ENCODE measurements around the gene ARHGAP26. TPM values are rescaled to one million over a fixed set of nuclear protein-coding genes. Genes with fewer than 3 reads are reported as not detected.

The ARHGAP26 gene
- total RNA-seq, 4 donors from 2014 or later, result 11.1 to 36.1 (median 21.8) TPM

DNA sequence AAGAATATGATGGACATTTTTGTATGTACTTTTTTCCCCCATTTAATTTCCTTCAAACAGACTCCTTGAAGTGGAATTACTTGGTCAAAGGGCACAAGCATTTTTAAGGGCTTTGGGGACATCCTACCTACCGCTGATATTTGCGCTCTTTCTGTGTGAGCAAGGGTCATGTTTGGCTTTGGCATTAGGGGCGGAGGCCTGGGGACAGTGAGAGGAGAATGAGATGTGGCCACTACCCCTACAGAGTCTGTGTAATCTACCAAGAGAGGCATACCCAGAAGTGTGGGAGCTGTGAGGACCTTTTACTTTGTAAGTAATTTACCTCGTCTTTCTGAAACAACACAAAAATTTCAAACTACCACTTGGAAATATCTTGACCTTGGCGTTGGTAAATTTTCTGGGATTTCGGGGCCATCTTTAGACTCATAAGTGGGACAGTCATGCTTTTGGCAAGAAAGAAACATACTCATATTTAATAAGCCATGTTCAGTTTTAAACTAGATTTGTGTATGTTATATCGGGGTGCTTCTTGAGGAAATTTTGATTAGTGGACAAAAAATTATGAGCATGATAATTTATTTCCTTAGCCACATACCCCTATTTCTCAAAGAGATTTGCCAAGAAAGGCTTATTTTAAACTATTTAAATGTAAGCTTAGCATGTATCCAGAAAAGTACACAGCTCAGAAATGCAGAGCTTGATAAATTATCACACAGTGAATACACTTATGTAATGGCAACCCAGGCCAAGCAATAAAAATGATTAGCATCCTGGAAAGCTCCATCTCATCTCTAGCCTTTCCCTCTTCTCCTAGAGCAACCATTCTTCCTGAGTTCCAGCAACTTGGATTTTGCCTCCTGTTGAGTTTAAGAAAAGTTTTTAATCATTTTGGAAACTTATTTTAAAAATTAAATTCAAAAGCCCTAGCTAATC lies 63.6 kb downstream of the ARHGAP26 start:
- 96% methylated on average over 7 of the region's 7 CpGs for WGBS
- H3K36me3 ChIP-seq, result no peaks in the 10 kb centered on the region
- no peaks in the 10 kb centered on the region for H3K4me1 ChIP-seq
- DNase-seq (ENCODE audit: low spot score in 2 of 2), result no peak
- no peak overlapping the region for H3K4me3 ChIP-seq
- no peak overlapping the region for H3K27ac ChIP-seq
- no peaks in the 10 kb centered on the region for H3K9me3 ChIP-seq
- H3K27me3 ChIP-seq, result no peaks in the 10 kb centered on the region
- TF ChIP-seq EP300 (IDR thresholded peaks at IDR 0.05), result no peak
- no peak for TF ChIP-seq POLR2A (IDR thresholded peaks at IDR 0.05)
- TF ChIP-seq, protein P1, sequence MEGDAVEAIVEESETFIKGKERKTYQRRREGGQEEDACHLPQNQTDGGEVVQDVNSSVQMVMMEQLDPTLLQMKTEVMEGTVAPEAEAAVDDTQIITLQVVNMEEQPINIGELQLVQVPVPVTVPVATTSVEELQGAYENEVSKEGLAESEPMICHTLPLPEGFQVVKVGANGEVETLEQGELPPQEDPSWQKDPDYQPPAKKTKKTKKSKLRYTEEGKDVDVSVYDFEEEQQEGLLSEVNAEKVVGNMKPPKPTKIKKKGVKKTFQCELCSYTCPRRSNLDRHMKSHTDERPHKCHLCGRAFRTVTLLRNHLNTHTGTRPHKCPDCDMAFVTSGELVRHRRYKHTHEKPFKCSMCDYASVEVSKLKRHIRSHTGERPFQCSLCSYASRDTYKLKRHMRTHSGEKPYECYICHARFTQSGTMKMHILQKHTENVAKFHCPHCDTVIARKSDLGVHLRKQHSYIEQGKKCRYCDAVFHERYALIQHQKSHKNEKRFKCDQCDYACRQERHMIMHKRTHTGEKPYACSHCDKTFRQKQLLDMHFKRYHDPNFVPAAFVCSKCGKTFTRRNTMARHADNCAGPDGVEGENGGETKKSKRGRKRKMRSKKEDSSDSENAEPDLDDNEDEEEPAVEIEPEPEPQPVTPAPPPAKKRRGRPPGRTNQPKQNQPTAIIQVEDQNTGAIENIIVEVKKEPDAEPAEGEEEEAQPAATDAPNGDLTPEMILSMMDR (IDR thresholded peaks at IDR 0.05), result no peak
- no peak for TF ChIP-seq POLR2AphosphoS5 (IDR thresholded peaks at IDR 0.05)

DNA sequence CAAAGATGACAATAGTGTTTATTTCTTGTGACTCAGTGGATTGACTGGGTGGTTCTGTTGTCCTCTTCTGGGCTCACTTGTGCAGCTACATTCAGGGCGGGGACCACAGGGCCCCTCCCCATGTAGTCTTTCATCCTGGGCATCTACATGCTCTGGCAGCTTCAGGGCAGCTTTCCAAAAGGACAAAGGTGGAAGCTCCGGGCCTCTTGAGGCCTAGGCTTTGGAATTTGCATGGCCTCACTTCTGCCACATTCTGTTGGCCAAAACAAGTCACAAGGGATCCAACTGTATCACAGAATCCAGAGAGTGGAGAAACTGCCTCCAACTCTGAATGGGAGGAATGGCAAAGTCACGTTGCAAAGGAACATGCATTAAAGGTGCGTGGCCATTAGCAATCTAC lies 64.3 kb downstream of the ARHGAP26 start:
- Histone ChIP-seq H3K4me1 (no peaks in the 10 kb centered on the region), H3K27me3 (no peaks in the 10 kb centered on the region), H3K4me3 (no peak overlapping the region), H3K27ac (no peak overlapping the region), H3K36me3 (no peaks in the 10 kb centered on the region), H3K9me3 (no peaks in the 10 kb centered on the region)
- 94% methylated on average over 4 of the region's 4 CpGs for WGBS
- TF ChIP-seq POLR2A (IDR thresholded peaks at IDR 0.05), result no peak
- DNase-seq (ENCODE audit: low spot score in 2 of 2), result no peak

DNA sequence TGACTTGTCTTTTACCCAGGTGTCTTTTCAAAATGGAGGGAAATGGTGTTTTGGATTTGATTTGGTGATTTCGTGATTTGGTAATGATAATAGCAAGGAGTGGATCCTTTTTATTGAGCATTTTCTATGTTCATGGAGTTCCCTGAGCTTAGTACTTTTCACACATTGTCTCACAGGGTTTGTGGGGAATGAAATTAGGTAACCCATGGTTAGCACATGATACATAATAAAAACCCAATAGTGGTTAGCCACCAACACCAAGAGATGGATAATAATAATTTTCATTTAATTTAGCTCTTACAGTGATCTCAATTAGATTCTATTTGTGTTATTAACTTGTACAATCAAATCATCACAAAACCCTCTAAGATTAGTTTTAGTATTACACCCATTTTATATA lies 65.4 kb downstream of the ARHGAP26 start:
- no peaks in the 10 kb centered on the region for H3K9me3 ChIP-seq
- H3K36me3 ChIP-seq, result no peaks in the 10 kb centered on the region
- DNase-seq (ENCODE audit: low spot score in 2 of 2), result no peak
- TF ChIP-seq EP300 (IDR thresholded peaks at IDR 0.05), result no peak
- no peaks in the 10 kb centered on the region for H3K27me3 ChIP-seq
- peaks cover 8% of the 10 kb centered on the region for H3K4me1 ChIP-seq
- H3K4me3 ChIP-seq, result no peak overlapping the region
- WGBS, result 93% methylated on average over 1 of the region's 1 CpG
- no peak overlapping the region for H3K27ac ChIP-seq

DNA sequence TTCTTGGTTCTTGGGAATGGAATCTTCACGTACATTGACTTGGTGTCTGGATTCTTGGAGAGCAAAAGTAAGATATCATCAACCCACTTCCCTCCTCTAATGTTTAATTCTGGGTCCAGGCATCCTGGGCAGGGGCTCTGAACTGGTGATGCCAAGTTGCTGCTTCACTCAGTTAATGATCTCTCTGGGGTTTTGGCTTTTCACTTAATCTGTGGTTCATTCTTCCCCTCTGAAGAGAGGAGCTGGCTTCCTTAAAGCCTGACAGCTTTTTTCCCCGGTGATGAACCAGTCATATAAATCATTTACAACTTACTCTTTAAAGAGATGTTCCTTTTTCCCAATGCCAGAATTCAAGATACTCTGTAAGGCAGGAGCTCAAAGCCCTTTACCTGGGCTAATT lies 65.9 kb downstream of the ARHGAP26 start:
- WGBS, result 76% methylated on average over 2 of the region's 2 CpGs
- H3K36me3 ChIP-seq, result no peaks in the 10 kb centered on the region
- DNase-seq (ENCODE audit: low spot score in 2 of 2), result no peak

DNA sequence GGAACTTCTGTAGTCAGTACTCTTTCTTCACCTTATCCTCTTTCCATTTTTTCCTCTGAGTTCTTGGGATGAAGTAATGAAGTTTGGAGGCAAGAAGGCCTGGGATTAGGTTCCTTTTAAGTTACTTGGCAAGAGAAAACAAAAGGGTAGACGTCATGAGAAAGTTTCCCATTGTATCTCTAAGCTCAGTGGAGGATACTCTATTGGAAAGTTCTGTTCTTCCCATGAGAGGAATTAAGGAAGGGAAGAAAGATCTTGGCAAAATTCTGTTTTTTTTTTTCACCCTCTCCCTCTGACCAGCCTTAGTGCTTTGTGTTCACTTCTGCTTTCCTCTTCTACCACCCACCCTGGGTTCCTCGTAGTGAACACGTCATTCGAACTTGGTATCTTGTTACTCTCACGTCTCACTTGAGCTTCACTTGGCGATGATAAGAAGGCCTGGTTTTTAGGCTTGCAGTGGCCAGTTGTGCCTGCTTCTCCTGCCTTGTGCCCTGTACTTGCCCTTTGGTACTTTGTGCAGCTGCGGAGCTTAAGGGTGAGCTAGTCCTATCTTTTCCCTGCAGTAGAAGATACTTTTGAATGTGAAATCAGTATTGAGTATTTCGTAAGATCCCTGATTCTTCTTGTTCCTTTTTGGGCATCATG lies 67.0 kb downstream of the ARHGAP26 start:
- H3K36me3 ChIP-seq, result no peaks in the 10 kb centered on the region
- WGBS, result 79% methylated on average over 8 of the region's 8 CpGs
- no peaks in the 10 kb centered on the region for H3K27me3 ChIP-seq
- H3K4me1 ChIP-seq, result peaks cover 21% of the 10 kb centered on the region
- no peak overlapping the region for H3K27ac ChIP-seq
- no peak overlapping the region for H3K4me3 ChIP-seq
- TF ChIP-seq POLR2AphosphoS5 (IDR thresholded peaks at IDR 0.05) (no peak), POLR2A (IDR thresholded peaks at IDR 0.05) (no peak), EP300 (IDR thresholded peaks at IDR 0.05) (no peak)
- TF ChIP-seq, protein P1 (IDR thresholded peaks at IDR 0.05), result no peak
- DNase-seq (ENCODE audit: low spot score in 2 of 2), result no peak
- no peaks in the 10 kb centered on the region for H3K9me3 ChIP-seq

More for the DNA sequence above, 65.9 kb downstream of the ARHGAP26 start:
- no peaks in the 10 kb centered on the region for H3K9me3 ChIP-seq
- no peak overlapping the region for H3K27ac ChIP-seq
- no peak overlapping the region for H3K4me3 ChIP-seq
- H3K4me1 ChIP-seq, result peaks cover 11% of the 10 kb centered on the region
- no peaks in the 10 kb centered on the region for H3K27me3 ChIP-seq
- TF ChIP-seq POLR2AphosphoS5 (IDR thresholded peaks at IDR 0.05) (no peak), EP300 (IDR thresholded peaks at IDR 0.05) (no peak), POLR2A (IDR thresholded peaks at IDR 0.05) (no peak)
- TF ChIP-seq, protein P1 (IDR thresholded peaks at IDR 0.05), result no peak

DNA sequence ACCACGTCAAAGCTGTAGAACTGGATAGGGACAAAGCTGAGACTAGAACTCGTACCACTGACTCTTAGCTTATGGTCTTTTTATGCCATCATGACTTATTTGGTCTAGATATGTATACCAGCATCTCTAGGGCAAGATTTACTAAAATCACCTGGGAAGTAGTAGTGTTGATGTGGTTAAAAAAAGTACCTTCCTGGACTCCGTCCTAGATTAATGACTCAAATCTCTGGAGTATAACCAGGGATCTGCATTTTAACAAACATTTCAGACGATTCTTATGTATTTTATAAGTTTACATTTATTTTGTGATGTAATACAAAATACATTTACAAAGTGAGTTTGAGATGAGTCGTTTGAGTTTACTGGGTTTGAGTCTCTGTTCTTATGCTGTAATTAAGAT lies 68.7 kb downstream of the ARHGAP26 start:
- no peak overlapping the region for H3K27ac ChIP-seq
- TF ChIP-seq POLR2A (IDR thresholded peaks at IDR 0.05) (no peak), POLR2AphosphoS5 (IDR thresholded peaks at IDR 0.05) (no peak), EP300 (IDR thresholded peaks at IDR 0.05) (no peak)
- TF ChIP-seq, protein P1 (IDR thresholded peaks at IDR 0.05), result no peak
- no peak overlapping the region for H3K4me3 ChIP-seq
- 71% methylated on average over 5 of the region's 5 CpGs for WGBS
- no peaks in the 10 kb centered on the region for H3K9me3 ChIP-seq
- H3K4me1 ChIP-seq, result peaks cover 30% of the 10 kb centered on the region
- H3K27me3 ChIP-seq, result no peaks in the 10 kb centered on the region
- H3K36me3 ChIP-seq, result no peaks in the 10 kb centered on the region
- no peak for DNase-seq (ENCODE audit: low spot score in 2 of 2)
